Measurements from ENCODE around the gene AGAP2.
"Not testable (repeated sequence)": the region's sequence is repeated elsewhere in the genome, so short reads cannot be mapped to it uniquely, and the experiment has no call there.

Gene AGAP2

GRCh38 chr12:57720606-57721595 lies 17.6 kb downstream of the AGAP2 start:
- no peak for DNase-seq

GRCh38 chr12:57719777-57720605 lies 18.6 kb downstream of the AGAP2 start:
- DNase-seq = no peak

GRCh38 chr12:57718641-57719528 lies 19.7 kb downstream of the AGAP2 start:
- no peak for DNase-seq

- DNase-seq = no peak
These were observed 20.5 kb downstream of the AGAP2 start for GRCh38 chr12:57717846-57718640.

- no peak for DNase-seq
These were observed 21.4 kb downstream of the AGAP2 start for GRCh38 chr12:57717131-57717530.

GRCh38 chr12:57716305-57716704 lies 22.2 kb downstream of the AGAP2 start:
- DNase-seq = peak in 1 of 2 donors; percentile 11

- peak in 1 of 2 donors; percentile 6 for DNase-seq
These were observed 22.8 kb downstream of the AGAP2 start for GRCh38 chr12:57715786-57716185.

- not testable (repeated sequence) for DNase-seq
These were observed 23.4 kb downstream of the AGAP2 start for GRCh38 chr12:57715036-57715748.

GRCh38 chr12:57713209-57713608 lies 25.3 kb downstream of the AGAP2 start:
- DNase-seq = no peak

GRCh38 chr12:57712701-57713100 lies 25.8 kb downstream of the AGAP2 start:
- DNase-seq = no peak

GRCh38 chr12:57708296-57708695 lies 30.2 kb downstream of the AGAP2 start:
- no peak for DNase-seq

GRCh38 chr12:57707250-57707649 lies 31.3 kb downstream of the AGAP2 start:
- DNase-seq = no peak

- DNase-seq = no peak
These were observed 38.2 kb downstream of the AGAP2 start for GRCh38 chr12:57700317-57700716.

- DNase-seq = no peak
These were observed 40.1 kb downstream of the AGAP2 start for GRCh38 chr12:57698414-57698813.

GRCh38 chr12:57697076-57697475 lies 41.5 kb downstream of the AGAP2 start:
- DNase-seq = no peak

GRCh38 chr12:57695770-57696432 lies 42.6 kb downstream of the AGAP2 start:
- no peak for DNase-seq

GRCh38 chr12:57694459-57695019 lies 44.0 kb downstream of the AGAP2 start:
- DNase-seq = peak in 1 of 2 donors; percentile 3

- peak; percentile 91 to 95 for DNase-seq
These were observed 44.7 kb downstream of the AGAP2 start, which contains the start of gene OS9 for GRCh38 chr12:57693659-57694458. Gene OS9, plus strand, starts transcription at chr12:57694132. Its CDS starts 30 bp downstream, at chr12:57694162.

- DNase-seq = no peak
These were observed 45.3 kb downstream of the AGAP2 start for GRCh38 chr12:57693317-57693658.

Data from stimulated activated CD4-positive, alpha-beta T cell treated with anti-CD3 and anti-CD28 coated beads, Interleukin-2, amount 100 ng/mL, for 24 hours (primary cell).